ENCODE data around the gene CDKAL1. TPM values are rescaled to one million over a fixed set of nuclear protein-coding genes. Genes with fewer than 3 reads are reported as not detected.

CDKAL1 gene
- total RNA-seq, 1 experiment from 2014 or later = 16.1 TPM

GRCh38 chr6:20564777-20565176, 30.5 kb downstream of the CDKAL1 start:
- POLR2A ChIA-PET (ENCODE audit: unreplicated experiment) = interaction anchor here (0.5 to 0.7 kb wide), 2 partner anchors 1023 to 1075 kb away, joined by 7 to 10 read pairs; no protein-coding TSS in a partner anchor
- BruUV-seq (replicated peaks) = no TSS peak
- no peaks in the 10 kb centered on the region for H3K27me3 ChIP-seq (ENCODE audit: insufficient read depth, low read depth)
- DNase-seq = no peak
- no peak overlapping the region for H3K4me3 ChIP-seq
- no peak overlapping the region for H3K27ac ChIP-seq
- H2AFZ ChIP-seq = no peak overlapping the region
- TF ChIP-seq EZH2 (IDR thresholded peaks at IDR 0.05; ENCODE audit: low read depth) (no peak), CTCF (conservative IDR thresholded peaks at IDR 0.05) (no peak)
- no peaks in the 10 kb centered on the region for H3K9me3 ChIP-seq (ENCODE audit: insufficient read depth, low read depth)
- H3K9me2 ChIP-seq (ENCODE audit: insufficient read depth) = no peaks in the 10 kb centered on the region
- peaks cover 5% of the 10 kb centered on the region; the same call in 1 of the 2 replicates for H3K36me3 ChIP-seq (ENCODE audit: low read depth)
- CTCF ChIA-PET = interaction anchor here (1.0 to 1.2 kb wide), 2 partner anchors 458 to 1024 kb away, joined by 3 to 7 read pairs; no protein-coding TSS in a partner anchor
- no peak overlapping the region for H3K4me2 ChIP-seq
- H4K20me1 ChIP-seq (ENCODE audit: insufficient read depth) = no peaks in the 10 kb centered on the region
- no peaks in the 10 kb centered on the region for H3K4me1 ChIP-seq (replicated peaks; ENCODE audit: insufficient read depth)
- intact Hi-C loops (cut with micrococcal nuclease; ENCODE audit: unreplicated experiment) = loop anchor here (1.0 to 5.0 kb wide), 2 partner anchors 313 to 1025 kb away; no protein-coding TSS in a partner anchor
- no peaks in the 10 kb centered on the region for H3K79me2 ChIP-seq (ENCODE audit: low read depth)
- no peaks in the 10 kb centered on the region; the same call in 1 of the 2 replicates for H3F3A ChIP-seq (ENCODE audit: insufficient read depth, low read depth)

GRCh38 chr6:20565342-20565741, 31.1 kb downstream of the CDKAL1 start:
- DNase-seq = no peak
- Histone ChIP-seq H3K4me1 (replicated peaks; ENCODE audit: insufficient read depth) (no peaks in the 10 kb centered on the region), H3F3A (ENCODE audit: insufficient read depth, low read depth) (no peaks in the 10 kb centered on the region; the same call in 1 of the 2 replicates), H3K79me2 (ENCODE audit: low read depth) (no peaks in the 10 kb centered on the region), H2AFZ (no peak overlapping the region), H3K4me2 (no peak overlapping the region), H3K27ac (no peak overlapping the region), H4K20me1 (ENCODE audit: insufficient read depth) (no peaks in the 10 kb centered on the region), H3K36me3 (ENCODE audit: low read depth) (peaks cover 5% of the 10 kb centered on the region; the same call in 1 of the 2 replicates), H3K9me2 (ENCODE audit: insufficient read depth) (no peaks in the 10 kb centered on the region), H3K4me3 (no peak overlapping the region), H3K9me3 (ENCODE audit: insufficient read depth, low read depth) (no peaks in the 10 kb centered on the region), H3K27me3 (ENCODE audit: insufficient read depth, low read depth) (no peaks in the 10 kb centered on the region)
- no TSS peak for BruUV-seq (replicated peaks)
- ChIA-PET POLR2A (ENCODE audit: unreplicated experiment) (no interaction called here), CTCF (interaction anchor here (1.2 kb wide), 1 partner anchor 457 kb away, joined by 3 read pairs; no protein-coding TSS in a partner anchor)
- TF ChIP-seq CTCF (conservative IDR thresholded peaks at IDR 0.05) (no peak), EZH2 (IDR thresholded peaks at IDR 0.05; ENCODE audit: low read depth) (no peak)
- intact Hi-C loops (cut with micrococcal nuclease; ENCODE audit: unreplicated experiment) = no loop called here

DNA sequence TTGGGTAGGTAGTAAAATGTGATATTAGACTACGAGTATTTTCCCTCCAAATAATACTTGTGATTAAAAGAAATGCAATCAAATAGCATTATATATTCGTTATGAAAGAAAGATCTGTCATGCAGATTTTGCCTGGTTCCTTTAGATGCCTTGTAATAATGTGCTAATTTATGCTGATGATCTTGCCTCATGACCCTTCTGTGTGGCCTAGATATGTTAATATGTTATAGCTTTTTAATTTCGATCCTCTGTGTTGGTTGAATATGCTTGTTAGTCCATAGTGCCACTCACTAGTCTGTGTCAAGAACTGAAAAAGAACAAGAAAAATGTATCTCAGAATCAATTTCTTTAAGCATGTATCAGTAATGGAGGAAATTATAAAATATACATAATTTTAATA, 31.9 kb downstream of the CDKAL1 start:
- H3K4me3 ChIP-seq = no peak overlapping the region
- ChIA-PET CTCF (no interaction called here), POLR2A (ENCODE audit: unreplicated experiment) (no interaction called here)
- no peaks in the 10 kb centered on the region for H3K9me2 ChIP-seq (ENCODE audit: insufficient read depth)
- no peaks in the 10 kb centered on the region for H3K9me3 ChIP-seq (ENCODE audit: insufficient read depth, low read depth)
- no TSS peak for BruUV-seq (replicated peaks)
- peaks cover 5% of the 10 kb centered on the region; the same call in 1 of the 2 replicates for H3K36me3 ChIP-seq (ENCODE audit: low read depth)
- no peak for DNase-seq
- no peaks in the 10 kb centered on the region; the same call in 1 of the 2 replicates for H3F3A ChIP-seq (ENCODE audit: insufficient read depth, low read depth)
- intact Hi-C loops (cut with micrococcal nuclease; ENCODE audit: unreplicated experiment) = no loop called here
- TF ChIP-seq CTCF (conservative IDR thresholded peaks at IDR 0.05) (no peak), EZH2 (IDR thresholded peaks at IDR 0.05; ENCODE audit: low read depth) (no peak)
- no peak overlapping the region for H2AFZ ChIP-seq
- no peak overlapping the region for H3K27ac ChIP-seq
- no peaks in the 10 kb centered on the region for H4K20me1 ChIP-seq (ENCODE audit: insufficient read depth)
- H3K4me1 ChIP-seq (replicated peaks; ENCODE audit: insufficient read depth) = no peaks in the 10 kb centered on the region
- H3K79me2 ChIP-seq (ENCODE audit: low read depth) = no peaks in the 10 kb centered on the region
- no peak overlapping the region for H3K4me2 ChIP-seq
- no peaks in the 10 kb centered on the region for H3K27me3 ChIP-seq (ENCODE audit: insufficient read depth, low read depth)
